Activated B cell treated with CpG ODN at 0.5 μM for 24 hours (primary cell): ENCODE results near the gene RNF130. TPM values are rescaled to one million over a fixed set of nuclear protein-coding genes. Genes with fewer than 3 reads are reported as not detected.

Experiments
- ATAC-seq: fragments of 200-7000 bp; cut with Tn5 transposase; one replicate; pipeline ENCODE4 v1.10.0; 2021; ENCODE audit warnings: low read depth, mild to moderate bottlenecking, moderate library complexity
- CTCF ChIA-PET: fragments of 350-600 bp; sonication (Branson Sonifier 250); formaldehyde crosslinking; loops from one replicate; lab custom pipeline; 2021; ENCODE audit warnings: antibody characterized with exemption; lab: Charles Lee
- POLR2A ChIA-PET: fragments of 350-600 bp; sonication (Branson Sonifier 250); formaldehyde crosslinking; loops from one replicate; lab custom pipeline; 2021; ENCODE audit warnings: antibody characterized with exemption; lab: Charles Lee
- DNase-seq: peaks from one replicate; pipeline ENCODE4 v3.0.0; 2022
- H3K27ac Mint-ChIP-seq: one replicate; pipeline ENCODE4 v1.8.0; 2020; ENCODE audit warnings: mixed read lengths
- H3K27me3 Mint-ChIP-seq: one replicate; pipeline ENCODE4 v1.8.0; 2021; ENCODE audit warnings: mixed read lengths
- H3K36me3 Mint-ChIP-seq: one replicate; pipeline ENCODE4 v1.8.0; 2021; ENCODE audit warnings: low read depth, mixed read lengths
- H3K4me1 Mint-ChIP-seq: one replicate; pipeline ENCODE4 v1.8.0; 2021; ENCODE audit warnings: mixed read lengths
- H3K4me3 Mint-ChIP-seq: one replicate; pipeline ENCODE4 v1.8.0; 2020; ENCODE audit warnings: mild to moderate bottlenecking, mixed read lengths
- H3K9me3 Mint-ChIP-seq: one replicate; pipeline ENCODE4 v1.8.0; 2020; ENCODE audit warnings: mixed read lengths
- intact Hi-C: fragments of 100-400 bp; cut with micrococcal nuclease; formaldehyde crosslinking; loops from one replicate; pipeline ENCODE4 v1.15.1; 2024
- total RNA-seq: library from RNA; stranded (reverse); gene quantifications from 2 replicates; pipeline ENCODE4 v1.2.3, GENCODE V29; 2022
- TF ChIP-seq, protein P1 (sequence below): fragments of 200-600 bp; IDR thresholded peaks from one replicate; pipeline ENCODE4 v1.8.0; 2022; ENCODE audit warnings: antibody characterized with exemption, mild to moderate bottlenecking

RNF130 gene
- total RNA-seq, 1 donor from 2014 or later, result 18.5 TPM

DNA sequence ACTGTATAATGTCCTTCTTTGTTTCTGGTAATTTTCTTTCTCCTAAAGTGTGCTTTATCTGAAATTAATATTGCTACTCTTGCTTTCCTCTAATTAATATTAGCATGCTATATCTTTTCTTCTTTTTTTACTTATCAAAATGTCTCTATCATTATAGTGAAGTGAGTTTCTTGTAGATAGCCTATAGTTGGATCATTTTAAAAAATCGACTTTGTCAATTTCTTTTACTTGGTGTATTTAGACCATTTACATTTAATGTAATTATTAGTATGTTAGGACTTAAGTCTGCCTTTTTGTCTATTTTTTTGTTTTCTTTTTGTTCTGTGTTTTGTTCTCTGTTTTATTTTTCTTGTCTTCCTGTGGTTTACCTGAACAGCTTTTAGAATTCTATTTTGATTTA lies 35.4 kb upstream of the RNF130 start:
- peaks cover 20% of the 10 kb centered on the region for H3K9me3 Mint-ChIP-seq
- peaks cover 5% of the 10 kb centered on the region for H3K27me3 Mint-ChIP-seq
- CTCF ChIA-PET, result no interaction called here
- H3K27ac Mint-ChIP-seq, result no peak overlapping the region
- no peak for ATAC-seq
- POLR2A ChIA-PET, result no interaction called here
- DNase-seq, result no peak
- intact Hi-C loops, result no loop called here
- no peak overlapping the region for H3K4me3 Mint-ChIP-seq
- peaks cover 3% of the 10 kb centered on the region for H3K36me3 Mint-ChIP-seq
- TF ChIP-seq, protein P1, sequence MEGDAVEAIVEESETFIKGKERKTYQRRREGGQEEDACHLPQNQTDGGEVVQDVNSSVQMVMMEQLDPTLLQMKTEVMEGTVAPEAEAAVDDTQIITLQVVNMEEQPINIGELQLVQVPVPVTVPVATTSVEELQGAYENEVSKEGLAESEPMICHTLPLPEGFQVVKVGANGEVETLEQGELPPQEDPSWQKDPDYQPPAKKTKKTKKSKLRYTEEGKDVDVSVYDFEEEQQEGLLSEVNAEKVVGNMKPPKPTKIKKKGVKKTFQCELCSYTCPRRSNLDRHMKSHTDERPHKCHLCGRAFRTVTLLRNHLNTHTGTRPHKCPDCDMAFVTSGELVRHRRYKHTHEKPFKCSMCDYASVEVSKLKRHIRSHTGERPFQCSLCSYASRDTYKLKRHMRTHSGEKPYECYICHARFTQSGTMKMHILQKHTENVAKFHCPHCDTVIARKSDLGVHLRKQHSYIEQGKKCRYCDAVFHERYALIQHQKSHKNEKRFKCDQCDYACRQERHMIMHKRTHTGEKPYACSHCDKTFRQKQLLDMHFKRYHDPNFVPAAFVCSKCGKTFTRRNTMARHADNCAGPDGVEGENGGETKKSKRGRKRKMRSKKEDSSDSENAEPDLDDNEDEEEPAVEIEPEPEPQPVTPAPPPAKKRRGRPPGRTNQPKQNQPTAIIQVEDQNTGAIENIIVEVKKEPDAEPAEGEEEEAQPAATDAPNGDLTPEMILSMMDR, result no peak
- no peaks in the 10 kb centered on the region for H3K4me1 Mint-ChIP-seq

DNA sequence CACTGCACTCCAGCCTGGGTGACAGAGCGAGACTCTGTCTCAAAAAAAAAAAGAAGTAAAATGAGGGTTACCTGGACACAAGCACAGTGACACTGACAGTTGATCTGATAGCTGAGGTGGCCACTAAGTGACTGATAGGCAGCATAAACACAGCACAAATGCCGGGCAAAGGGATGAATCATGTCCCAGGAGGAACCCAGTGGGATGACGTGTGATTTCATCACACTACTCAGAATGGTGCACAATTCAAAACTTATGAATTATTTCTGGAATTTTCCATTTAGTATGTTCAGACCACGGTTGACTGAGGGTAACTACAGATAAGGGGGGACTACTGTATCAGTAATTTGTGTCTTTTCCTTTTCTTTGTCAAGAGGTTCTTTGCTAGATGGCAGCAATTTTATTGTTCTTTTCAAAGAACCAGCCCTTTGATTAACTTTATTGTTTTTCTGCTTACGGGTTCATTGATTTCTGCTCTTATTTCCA lies 34.3 kb upstream of the RNF130 start:
- no peak overlapping the region for H3K4me3 Mint-ChIP-seq
- H3K36me3 Mint-ChIP-seq, result peaks cover 3% of the 10 kb centered on the region
- intact Hi-C loops, result no loop called here

DNA sequence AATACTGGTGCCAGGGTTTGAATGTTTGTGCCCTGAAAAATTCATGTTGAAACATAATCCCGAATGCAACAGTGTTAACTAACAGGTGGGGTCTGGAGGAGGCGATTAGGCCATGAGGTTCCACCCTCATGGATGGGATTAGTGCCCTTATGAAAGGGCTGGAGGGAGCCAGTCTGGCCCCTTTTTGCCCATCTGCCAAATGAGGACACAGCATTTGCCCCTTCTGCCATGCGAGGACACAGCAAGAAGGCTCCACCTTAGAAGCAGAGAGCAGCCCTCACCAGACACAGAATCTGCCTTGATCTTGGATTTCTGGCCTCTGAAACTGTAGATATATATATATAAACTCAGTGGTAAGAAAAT lies 32.6 kb upstream of the RNF130 start:
- Mint-ChIP-seq H3K27ac (no peak overlapping the region), H3K4me3 (no peak overlapping the region), H3K9me3 (peaks cover 20% of the 10 kb centered on the region), H3K27me3 (peaks cover 5% of the 10 kb centered on the region), H3K4me1 (no peaks in the 10 kb centered on the region), H3K36me3 (peaks cover 3% of the 10 kb centered on the region)
- intact Hi-C loops, result no loop called here
- no peak for DNase-seq
- ATAC-seq, result no peak
- ChIA-PET POLR2A (no interaction called here), CTCF (no interaction called here)
- TF ChIP-seq, protein P1, result no peak

More for the DNA sequence above, 34.3 kb upstream of the RNF130 start:
- peaks cover 5% of the 10 kb centered on the region for H3K27me3 Mint-ChIP-seq
- H3K9me3 Mint-ChIP-seq, result peaks cover 20% of the 10 kb centered on the region
- CTCF ChIA-PET, result no interaction called here
- H3K4me1 Mint-ChIP-seq, result no peaks in the 10 kb centered on the region
- H3K27ac Mint-ChIP-seq, result no peak overlapping the region
- POLR2A ChIA-PET, result no interaction called here
- no peak for ATAC-seq
- DNase-seq, result no peak
- TF ChIP-seq, protein P1, result no peak

DNA sequence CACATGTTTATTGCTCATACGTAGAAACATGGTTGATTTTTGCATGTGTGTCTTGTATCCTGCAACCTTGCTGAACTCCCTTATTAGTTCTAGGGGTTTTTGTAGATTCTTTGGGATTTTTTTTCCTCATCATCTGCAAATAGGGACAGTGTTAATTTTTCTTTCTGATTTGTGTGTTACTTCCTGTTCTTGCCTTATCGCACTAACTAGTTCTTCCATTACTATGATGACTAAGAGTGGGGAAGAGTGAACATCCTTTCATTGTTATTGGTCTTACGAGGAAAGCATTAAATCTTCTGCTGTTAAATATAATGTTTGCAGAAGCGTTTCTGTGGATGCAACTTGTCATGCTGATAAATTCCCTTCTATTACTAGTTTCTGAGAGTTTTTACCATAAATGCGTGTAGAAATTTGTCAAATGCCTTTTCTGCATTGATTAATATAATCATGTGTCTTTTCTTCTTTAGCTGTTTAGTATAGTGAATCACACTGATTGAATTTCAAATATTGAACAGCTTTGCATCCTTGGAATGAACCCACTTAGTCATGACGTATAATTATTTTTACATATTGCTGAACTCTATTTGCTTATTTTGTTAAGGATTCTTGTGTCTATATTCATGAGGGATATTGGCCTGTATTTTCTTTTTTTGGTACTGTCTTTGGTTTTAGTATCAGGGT lies 32.1 kb upstream of the RNF130 start:
- no peak overlapping the region for H3K27ac Mint-ChIP-seq
- peaks cover 5% of the 10 kb centered on the region for H3K27me3 Mint-ChIP-seq
- ATAC-seq, result no peak
- H3K9me3 Mint-ChIP-seq, result peaks cover 20% of the 10 kb centered on the region
- intact Hi-C loops, result no loop called here
- ChIA-PET CTCF (no interaction called here), POLR2A (no interaction called here)
- H3K4me3 Mint-ChIP-seq, result no peak overlapping the region
- TF ChIP-seq, protein P1, result no peak
- H3K4me1 Mint-ChIP-seq, result no peaks in the 10 kb centered on the region
- DNase-seq, result no peak
- H3K36me3 Mint-ChIP-seq, result peaks cover 3% of the 10 kb centered on the region

DNA sequence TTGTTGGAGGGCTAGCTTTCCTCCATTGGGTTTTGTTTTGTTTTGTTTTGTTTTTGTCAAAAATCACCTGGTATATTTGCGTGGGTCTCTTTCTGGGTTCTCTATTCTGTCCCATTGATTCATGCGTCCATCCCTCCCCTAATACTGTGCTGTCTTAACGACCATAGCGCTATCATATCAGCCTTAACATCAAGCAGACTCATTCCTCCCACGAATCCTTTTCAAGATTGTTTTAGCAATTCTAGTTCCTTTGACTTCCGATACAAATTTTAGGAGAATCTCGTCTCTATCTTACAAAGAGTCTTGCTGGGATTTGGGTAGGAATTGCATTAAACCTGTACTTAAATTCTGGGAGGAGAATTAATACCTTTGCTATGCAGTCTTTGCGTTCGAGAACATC lies 31.1 kb upstream of the RNF130 start:
- H3K27me3 Mint-ChIP-seq, result peaks cover 5% of the 10 kb centered on the region
- ATAC-seq (no peak), DNase-seq (no peak)
- ChIA-PET POLR2A (no interaction called here), CTCF (no interaction called here)
- no peak overlapping the region for H3K4me3 Mint-ChIP-seq
- intact Hi-C loops, result no loop called here
- H3K27ac Mint-ChIP-seq, result no peak overlapping the region
- peaks cover 12% of the 10 kb centered on the region for H3K9me3 Mint-ChIP-seq
- H3K4me1 Mint-ChIP-seq, result no peaks in the 10 kb centered on the region
- peaks cover 3% of the 10 kb centered on the region for H3K36me3 Mint-ChIP-seq
- TF ChIP-seq, protein P1, result no peak
